GM19324 (cell line): Measurements from ENCODE around the gene PPP1R13L.

Experiments
- ATAC-seq: cut with Tn5 transposase; IDR thresholded peaks from one replicate; pipeline ENCODE4 v1.9.1; 2021; ENCODE audit warnings: mild to moderate bottlenecking, moderate library complexity; ENCODE audit not compliant: unreplicated experiment, low FRiP score

PPP1R13L gene, protein sequence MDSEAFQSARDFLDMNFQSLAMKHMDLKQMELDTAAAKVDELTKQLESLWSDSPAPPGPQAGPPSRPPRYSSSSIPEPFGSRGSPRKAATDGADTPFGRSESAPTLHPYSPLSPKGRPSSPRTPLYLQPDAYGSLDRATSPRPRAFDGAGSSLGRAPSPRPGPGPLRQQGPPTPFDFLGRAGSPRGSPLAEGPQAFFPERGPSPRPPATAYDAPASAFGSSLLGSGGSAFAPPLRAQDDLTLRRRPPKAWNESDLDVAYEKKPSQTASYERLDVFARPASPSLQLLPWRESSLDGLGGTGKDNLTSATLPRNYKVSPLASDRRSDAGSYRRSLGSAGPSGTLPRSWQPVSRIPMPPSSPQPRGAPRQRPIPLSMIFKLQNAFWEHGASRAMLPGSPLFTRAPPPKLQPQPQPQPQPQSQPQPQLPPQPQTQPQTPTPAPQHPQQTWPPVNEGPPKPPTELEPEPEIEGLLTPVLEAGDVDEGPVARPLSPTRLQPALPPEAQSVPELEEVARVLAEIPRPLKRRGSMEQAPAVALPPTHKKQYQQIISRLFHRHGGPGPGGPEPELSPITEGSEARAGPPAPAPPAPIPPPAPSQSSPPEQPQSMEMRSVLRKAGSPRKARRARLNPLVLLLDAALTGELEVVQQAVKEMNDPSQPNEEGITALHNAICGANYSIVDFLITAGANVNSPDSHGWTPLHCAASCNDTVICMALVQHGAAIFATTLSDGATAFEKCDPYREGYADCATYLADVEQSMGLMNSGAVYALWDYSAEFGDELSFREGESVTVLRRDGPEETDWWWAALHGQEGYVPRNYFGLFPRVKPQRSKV

DNA sequence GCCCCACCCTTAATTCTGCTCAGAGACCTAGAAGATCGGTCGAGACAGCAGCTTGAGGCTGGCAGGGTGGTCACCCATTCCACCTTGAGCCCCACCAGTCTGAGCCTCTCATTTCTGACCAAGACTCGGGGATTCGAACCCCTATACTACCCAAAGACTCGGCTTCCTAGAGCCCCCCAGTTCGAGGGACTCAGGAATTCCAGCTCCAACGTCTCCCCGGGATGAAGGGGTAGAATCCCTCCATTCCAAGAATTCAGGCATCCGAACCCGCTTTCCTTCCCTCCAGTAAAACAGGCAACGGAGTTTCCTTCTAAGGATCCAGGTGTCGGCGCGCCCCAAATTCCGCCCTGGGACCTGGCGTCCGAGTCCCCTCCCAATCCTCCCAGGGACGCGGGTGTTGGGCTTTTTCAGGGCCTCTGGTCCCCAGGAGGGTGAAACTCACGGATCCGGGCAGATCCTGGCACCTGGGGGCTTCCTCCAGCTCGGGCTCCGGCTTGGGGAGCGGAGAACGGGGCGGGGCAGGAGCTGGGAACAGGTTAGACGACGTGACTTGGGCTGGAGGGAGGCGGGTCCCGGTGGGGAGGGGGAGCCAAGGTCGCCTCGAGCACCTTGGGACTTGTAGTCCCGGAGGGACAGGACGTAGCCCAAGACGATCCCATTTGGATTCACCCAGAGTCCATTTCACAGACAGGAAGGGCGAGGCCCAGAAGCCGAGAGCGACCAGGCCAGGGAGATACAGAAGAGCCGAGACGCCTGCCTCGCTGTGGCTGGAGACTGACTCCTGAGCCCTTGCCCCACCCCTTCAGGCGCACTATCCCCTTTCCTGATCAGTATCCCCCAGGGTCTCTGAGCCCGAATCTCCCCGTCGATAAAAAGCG lies at the start of gene PPP1R13L:
Gene PPP1R13L (minus strand): TSS at position 513 of the 878 bp plus-strand sequence. CDS start 6,751 bp downstream, outside the sequence.
- peak; percentile 29 for ATAC-seq

DNA sequence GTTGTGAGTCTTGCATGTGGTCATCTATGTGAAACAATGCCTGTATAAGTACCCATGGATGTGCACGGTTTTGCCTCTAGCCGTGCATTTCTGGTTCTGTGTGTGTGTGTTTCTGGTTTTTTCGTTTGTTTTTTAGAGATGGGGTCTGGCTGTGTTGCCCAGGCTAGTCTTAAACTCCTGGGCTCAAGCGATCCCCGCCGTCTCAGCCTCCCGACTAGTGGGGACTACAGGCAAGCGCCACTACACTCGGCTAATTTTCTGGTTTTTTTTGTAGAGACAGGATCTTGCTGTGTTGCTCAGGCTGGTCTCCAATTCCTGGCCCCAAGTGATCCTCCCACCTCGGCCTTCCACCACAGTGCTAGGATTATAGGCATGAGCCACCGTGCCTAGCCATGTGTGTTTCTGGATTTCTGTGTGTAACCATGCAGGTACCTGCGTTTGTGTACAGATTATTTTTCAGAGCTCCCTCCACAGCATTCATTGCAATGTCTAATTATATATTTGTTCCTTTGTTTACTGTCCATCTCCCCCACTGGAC lies 47.0 kb upstream of the PPP1R13L start:
- no peak for ATAC-seq

DNA sequence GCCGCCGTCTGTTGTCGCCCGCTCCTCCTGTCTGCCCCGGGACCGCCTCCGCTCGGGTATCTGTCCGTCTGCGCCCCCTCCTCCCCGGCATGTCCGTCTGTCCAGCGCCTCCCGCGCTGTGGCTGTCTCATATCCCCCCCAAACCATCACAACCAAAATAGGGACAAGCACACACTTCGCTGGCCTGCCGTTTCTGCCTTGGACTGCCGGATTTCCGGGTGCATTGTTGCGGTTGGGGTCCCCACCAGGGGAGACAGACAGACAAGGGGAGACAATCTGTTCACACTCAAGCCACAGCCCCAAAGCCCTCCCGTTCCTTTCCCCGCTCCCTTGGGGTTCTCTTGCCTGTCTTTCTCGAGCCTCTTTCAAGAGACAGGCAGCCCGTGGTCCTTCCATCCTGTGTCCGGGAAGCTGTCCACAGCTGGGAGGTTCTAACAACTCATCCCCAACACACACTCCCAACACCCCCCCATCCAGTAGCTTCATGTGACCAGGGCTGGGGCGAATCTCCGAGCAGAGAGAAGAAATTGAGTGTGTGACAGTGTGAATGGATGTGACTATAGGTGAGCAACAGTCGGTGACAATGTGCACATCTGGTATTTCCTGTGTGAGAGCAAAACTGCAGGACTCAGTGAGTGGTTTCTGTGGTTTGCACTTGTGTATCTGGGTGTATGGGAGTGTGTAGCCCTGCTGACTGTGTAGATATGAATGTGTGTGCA lies 46.4 kb upstream of the PPP1R13L start:
- peak; percentile 19 for ATAC-seq

DNA sequence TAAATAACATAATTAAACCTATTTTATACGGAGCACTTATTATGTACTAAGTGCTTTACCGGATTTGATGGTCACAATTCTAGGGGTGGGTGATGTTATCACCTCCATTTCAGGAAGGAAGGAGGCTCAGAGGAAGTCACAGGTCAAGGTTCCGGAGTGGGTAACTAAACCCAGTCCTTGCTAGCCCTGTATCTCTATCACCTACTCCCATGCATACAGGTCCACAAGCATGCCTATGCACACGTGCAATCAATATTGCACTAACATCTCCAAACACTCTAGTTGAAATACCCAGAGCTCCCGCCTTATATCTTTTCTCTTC lies 45.1 kb upstream of the PPP1R13L start:
- ATAC-seq: peak; percentile 12

DNA sequence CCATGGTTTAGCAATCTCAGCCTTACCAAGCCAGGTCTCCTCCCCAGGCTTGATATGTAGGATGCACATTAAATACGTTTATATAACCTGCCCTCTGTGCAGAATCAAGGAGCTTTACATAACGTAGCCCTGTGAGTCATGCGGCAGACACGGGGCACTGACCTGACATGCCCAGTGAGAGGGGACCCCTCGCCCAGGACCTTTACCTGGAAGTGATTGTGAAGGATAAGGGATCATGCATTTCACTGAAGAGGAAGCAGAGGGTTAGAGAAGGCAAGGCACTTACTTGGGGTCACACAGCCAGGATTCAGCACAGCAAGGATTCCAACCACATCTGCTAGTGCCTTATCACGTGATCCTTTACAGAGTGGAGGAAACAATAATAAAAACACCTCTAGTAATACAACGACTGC lies 44.0 kb upstream of the PPP1R13L start:
- ATAC-seq: no peak

DNA sequence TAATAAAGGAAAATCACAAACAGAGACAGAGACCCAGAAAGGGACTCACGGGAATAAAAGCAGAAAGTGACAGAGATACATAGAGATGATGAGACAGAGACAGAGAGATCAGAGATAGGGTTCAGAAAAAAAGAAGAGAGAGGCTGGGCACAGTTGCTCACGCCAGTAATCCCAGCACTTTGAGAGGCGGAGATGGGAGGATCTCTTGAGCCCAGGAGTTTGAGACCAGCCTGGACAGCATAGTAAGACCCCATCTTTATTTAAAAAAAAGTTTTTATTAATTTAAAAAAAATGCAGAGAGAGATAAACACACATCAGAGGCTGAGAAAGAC lies 43.5 kb upstream of the PPP1R13L start:
- ATAC-seq: no peak

DNA sequence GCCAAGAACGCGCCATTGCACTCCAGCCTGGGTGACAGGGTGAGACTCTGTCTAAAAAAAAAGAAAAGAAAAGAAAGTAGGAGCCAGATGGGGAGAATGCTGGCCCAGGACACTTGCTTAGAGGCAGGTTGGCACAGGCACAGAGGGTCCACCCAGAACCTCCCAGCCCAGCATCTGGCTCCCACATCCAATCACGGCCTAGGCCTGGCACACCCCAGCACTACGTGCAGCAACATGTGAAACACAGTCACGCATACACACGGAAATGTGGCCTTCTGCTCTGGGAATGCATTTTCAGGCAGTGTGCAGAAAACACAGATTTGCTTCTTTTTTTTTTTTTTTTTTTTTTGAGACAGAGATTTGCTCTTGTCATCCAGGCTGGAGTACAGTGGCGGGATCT lies 42.1 kb upstream of the PPP1R13L start:
- ATAC-seq: no peak

DNA sequence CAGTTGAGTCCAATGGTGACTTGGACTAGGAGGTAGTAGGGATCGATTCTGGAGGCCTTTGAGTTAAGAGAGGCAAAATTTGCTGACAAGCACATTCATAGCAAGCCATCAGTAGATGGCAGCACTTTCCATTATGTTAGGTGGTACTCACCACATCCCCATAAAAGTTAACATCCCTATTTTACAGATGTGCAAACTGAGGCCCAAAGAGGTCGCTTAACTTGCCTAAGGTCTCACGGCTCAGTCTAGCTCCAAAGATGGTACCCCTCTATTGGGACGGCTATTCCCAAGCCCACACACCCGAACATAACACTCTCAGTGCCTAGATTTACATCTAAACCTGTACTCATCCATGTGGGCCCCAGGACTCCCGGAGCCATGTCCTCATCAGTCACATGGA lies 41.4 kb upstream of the PPP1R13L start:
- no peak for ATAC-seq

DNA sequence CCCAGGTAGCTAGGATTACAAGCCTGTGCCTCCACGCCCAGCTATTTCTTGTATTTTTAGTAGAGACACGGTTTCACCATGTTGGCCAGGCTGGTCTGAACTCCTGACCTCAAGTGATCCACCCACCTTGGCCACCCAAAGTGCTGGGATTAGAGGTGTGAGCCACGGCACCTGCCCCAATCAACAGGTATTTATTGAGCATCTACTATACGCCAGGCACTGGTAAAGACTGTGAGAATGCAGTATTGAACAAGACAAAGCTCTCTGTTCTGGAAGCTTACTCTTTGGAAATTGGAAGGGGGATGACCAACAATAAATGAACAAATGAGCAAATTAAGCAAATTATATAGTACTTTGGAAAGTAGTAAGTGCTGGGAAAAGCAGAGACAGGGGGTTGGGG lies 40.3 kb upstream of the PPP1R13L start:
- ATAC-seq: no peak

DNA sequence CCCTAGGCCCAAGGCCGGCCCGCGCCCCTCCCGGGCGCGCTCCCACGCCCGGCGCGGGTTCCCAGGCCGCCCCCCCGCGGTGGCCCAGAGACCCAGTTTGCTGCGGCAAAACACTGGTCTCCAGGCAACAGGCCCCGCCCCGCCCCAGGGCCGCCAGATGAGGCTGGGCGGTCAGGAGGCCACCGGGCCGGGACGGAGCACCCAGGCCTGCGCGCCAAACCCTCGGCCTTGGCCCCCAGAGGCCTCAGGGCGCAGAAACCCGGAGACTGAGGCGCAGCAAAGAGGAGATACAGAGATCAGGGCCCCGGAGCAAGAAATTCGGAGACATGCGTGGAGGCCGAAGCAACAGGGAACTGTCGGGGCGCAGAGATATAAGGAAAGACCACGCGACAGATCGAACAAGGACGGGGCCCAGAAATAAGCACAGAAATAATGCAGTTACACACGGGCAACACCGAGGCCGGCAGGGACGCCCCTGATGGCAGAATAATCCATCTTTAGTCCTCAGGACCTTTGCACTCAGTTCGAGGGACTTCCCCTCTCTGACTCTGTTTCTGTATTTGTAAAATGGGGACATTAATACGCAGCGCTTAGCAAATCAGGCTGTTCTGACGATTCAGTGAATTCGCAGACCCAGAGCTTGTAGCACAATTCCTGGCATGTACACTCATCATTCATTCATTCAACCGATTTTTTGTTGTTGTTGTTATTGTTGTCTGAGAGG lies 39.6 kb upstream of the PPP1R13L start:
- ATAC-seq: peak; percentile 41

DNA sequence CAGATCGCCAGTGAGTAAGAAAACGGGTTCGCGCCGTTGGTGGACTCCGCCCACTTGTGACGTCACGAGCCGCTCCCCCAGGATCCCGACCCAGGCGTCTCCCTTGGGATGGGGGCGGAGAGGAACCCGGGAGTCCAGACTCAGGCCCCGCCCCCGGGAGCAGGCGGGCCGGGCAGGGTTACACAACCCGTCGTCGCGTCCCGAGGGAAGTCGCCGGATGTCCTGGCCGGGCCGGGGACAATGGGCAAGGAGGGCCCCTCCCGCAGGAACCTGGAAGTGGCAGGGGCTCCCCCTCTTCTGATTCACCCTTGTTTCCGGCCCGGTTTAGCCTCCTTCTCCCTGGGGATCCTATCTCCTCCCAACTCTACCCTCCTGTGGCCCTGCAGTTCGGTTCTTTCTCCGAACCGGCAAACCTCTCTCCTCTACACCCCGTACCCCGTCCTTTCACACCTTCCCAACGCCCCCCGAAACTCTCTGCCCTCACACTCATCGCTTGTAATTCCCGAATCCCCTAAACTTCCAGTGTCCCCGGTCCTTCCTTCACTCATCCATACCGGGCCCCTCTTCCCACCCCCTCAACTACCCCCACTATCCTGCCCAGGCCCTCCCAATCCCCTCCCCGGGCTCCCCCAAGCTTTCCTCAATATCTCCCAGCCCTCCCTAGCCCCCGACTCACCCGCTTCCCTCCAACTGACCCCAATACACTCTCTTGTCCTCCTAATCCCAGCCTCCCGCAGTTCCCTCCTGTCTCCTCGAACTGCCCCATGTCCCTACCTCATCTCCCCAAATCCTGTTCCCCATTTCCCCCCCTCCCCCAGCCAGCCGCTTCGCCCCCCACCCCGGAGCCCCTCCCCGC lies 38.8 kb upstream of the PPP1R13L start:
- no peak for ATAC-seq

DNA sequence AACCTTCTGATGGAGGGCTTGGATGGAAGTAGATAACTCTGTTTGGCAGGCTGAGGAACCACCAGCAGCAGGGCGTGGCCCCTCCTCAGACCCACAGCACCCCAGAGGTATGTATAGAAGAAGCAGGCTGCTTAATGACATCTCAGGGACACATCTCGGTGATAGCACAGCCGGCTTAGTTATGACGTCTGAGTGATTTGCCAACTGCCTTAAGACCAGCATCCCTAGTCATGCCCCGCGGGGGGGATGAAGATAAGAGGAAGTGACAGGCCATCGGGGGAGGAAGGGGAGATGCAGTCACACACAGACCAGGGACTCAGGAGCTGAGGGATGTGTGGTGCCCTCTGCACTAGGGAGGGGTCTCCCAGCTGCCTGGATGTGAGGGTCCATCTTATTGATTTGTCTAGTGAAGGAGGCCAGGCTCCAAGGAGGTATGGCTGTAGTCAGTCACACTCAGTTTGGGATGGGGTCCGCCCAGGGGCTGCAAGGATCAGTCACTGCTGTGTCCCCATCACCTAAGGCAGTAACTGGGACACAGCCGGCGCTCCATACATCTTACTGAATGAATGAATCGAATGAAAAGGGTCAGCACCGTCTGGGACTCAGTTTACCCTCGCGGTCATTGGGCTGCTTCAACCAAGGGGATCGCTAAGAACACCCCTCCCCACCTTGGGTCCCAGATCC lies 38.1 kb upstream of the PPP1R13L start:
- no peak for ATAC-seq

DNA sequence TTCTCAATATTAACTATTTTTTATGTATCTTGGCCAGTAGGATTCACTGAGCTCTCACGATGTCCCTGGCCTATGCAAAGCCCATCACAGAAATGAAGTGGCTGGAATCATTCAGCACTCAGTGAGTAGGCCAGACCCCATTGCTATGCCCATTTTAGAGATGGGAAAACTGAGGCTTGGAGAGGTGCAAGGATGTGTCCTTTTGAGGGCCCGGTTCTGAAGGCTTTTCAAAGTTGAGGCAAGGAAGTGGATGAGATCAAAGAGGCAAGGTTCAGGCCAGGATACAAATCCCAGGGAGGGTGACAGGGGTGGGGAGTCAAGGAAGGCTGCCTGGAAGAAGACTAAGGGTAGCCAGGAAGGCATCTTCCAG lies 37.5 kb upstream of the PPP1R13L start:
- ATAC-seq: no peak

DNA sequence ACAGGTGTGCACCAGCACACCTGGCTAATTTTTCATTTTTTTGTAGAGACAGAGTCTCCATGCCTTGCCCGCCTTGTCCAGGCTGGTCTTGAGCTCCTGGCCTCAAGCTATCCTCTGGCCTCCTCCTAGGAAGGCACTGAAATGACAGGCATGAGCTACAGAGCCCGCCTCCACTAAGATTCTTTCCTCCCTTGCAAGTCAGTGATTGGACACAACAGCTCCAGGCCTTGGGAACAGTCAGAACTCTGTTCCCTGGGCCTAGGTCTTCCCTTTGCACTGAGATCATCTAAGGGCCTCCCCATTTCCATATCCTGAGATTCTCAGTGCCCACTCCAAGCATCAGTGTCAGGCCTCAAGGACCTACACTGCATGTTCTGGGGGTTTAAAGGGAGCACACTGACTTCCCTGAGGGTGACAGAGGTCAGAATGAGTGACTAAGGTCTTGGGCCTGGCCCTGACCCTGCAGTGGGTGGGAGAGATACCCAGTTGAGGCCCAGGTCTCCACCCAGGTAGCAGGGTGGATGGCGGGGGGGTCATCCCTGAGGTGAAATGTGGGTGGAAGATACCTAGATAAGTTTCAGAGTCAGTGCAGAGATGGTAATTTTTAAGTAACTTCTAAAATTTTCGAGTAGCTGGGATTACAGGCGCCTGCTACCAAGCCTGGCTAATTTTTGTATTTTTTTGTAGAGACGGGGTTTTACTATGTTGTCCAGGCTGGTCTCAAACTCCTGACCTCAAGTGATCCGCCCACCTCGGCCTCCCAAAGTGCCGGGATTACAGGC lies 36.2 kb upstream of the PPP1R13L start:
- ATAC-seq: no peak

DNA sequence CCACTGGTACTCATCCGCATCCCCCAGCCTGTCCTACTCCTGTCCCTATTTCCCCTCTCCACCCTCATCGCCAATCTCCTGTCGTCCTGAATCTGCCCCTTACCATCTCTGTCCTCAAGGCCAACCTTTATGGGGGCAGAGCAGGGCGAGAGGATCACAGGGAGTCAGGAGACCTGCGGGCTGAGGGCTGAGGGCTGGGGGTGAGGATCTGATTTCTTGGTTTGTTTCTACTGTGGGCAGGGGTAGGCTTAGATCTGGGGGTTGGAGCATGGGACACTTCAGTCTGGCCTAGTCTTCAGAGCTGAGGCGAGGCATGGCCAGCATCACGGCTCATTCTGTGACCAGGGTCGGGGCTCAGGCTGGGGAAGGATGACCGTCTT lies 35.4 kb upstream of the PPP1R13L start:
- ATAC-seq: no peak

DNA sequence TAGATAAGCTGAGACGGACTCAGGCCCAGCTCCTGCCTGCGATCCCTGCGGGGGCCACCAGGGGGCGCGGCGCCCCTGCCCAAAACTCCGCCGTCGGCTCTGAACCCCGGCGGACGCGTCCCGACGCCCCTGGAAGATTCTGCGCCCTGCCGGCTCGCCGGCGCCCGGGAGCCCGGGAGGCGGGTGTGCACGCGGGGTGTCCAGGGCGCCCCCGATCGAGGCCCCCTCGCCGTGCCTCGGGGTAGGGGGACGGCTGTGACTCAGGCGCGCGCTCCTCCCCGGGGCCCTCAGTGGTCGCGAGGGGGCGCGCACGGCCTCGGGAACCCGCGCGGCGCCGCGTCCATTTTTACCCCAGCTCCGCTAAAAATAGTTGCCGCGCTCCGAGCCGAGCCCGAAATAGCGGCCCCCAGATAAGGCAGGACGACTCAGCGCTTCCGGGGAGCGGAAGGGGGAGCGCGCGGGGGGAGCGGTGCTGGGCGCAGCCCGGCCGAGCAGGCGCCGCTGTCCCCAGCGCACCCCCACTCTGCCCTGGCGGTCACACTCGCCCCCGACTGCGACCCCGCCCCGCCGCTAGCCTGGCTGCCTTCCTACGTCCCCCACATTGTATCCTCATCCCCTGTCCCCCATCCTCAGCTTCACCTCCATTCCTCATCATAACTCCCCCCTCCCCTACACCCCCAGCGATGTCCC lies 34.8 kb upstream of the PPP1R13L start:
- ATAC-seq: peak; percentile 72

DNA sequence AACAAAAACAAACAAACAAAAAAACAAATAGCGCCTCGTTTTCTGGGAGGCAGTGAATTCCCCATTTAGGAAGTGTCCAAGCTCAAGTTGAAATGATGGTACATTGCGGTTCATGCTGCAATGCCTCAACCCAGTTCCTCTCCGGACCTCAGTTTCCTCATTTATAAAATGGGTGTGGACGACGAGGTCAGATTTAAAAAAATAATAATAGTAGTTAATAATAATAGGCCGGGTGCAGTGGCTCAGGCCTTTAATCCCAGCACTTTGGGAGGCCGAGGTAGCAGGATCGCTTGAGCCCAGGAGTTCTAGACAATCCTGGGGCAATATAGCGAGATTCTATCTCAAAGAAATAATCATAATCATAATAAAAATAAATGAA lies 34.3 kb upstream of the PPP1R13L start:
- ATAC-seq: no peak
